ENCODE data around the gene CHEK1. TPM values are rescaled to one million over a fixed set of nuclear protein-coding genes. Genes with fewer than 3 reads are reported as not detected.

CHEK1 gene
- total and polyA plus RNA-seq, 9 of the 15 experiments (the other 6 are each of a cell fraction or from before 2014, with no cell fraction given), result 62.6 to 108 (median 87.5) TPM

DNA sequence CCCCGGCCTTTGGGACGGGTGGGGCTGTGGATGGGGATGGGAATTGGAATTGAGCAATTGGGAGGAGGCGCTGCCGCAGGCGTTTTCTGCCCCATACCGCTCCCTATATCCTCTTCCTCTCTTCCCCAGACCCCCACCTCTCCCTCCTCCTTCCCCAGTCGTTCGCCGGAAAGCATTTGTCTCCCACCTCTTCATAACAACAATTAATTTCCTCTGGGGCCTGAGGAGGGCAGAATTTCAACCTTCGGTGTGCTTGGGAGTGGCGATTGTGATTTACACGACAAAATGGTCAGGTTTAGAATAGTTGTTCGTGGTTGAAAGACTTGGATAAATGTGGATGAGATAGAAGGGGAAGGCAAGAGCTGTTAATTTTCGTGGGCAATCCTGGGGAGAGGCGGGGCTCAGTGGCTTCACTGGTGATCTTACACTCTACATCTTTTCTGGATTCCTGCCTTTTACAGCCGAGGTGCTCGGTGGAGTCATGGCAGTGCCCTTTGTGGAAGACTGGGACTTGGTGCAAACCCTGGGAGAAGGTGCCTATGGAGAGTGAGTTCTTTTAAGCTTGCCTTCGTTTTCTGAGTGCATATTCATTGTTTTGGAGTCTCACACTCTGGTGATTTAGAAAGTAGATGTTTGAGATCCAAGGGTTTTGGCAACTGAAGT lies 1.5 kb downstream of the CHEK1 start (continued):
- TF ChIP-seq, protein P1, sequence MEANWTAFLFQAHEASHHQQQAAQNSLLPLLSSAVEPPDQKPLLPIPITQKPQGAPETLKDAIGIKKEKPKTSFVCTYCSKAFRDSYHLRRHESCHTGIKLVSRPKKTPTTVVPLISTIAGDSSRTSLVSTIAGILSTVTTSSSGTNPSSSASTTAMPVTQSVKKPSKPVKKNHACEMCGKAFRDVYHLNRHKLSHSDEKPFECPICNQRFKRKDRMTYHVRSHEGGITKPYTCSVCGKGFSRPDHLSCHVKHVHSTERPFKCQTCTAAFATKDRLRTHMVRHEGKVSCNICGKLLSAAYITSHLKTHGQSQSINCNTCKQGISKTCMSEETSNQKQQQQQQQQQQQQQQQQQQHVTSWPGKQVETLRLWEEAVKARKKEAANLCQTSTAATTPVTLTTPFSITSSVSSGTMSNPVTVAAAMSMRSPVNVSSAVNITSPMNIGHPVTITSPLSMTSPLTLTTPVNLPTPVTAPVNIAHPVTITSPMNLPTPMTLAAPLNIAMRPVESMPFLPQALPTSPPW (CRISPR knock-in tag; IDR thresholded peaks at IDR 0.05), result peak; percentile 64; the same call in 1 of the 2 replicates
- TF ChIP-seq, protein P2, sequence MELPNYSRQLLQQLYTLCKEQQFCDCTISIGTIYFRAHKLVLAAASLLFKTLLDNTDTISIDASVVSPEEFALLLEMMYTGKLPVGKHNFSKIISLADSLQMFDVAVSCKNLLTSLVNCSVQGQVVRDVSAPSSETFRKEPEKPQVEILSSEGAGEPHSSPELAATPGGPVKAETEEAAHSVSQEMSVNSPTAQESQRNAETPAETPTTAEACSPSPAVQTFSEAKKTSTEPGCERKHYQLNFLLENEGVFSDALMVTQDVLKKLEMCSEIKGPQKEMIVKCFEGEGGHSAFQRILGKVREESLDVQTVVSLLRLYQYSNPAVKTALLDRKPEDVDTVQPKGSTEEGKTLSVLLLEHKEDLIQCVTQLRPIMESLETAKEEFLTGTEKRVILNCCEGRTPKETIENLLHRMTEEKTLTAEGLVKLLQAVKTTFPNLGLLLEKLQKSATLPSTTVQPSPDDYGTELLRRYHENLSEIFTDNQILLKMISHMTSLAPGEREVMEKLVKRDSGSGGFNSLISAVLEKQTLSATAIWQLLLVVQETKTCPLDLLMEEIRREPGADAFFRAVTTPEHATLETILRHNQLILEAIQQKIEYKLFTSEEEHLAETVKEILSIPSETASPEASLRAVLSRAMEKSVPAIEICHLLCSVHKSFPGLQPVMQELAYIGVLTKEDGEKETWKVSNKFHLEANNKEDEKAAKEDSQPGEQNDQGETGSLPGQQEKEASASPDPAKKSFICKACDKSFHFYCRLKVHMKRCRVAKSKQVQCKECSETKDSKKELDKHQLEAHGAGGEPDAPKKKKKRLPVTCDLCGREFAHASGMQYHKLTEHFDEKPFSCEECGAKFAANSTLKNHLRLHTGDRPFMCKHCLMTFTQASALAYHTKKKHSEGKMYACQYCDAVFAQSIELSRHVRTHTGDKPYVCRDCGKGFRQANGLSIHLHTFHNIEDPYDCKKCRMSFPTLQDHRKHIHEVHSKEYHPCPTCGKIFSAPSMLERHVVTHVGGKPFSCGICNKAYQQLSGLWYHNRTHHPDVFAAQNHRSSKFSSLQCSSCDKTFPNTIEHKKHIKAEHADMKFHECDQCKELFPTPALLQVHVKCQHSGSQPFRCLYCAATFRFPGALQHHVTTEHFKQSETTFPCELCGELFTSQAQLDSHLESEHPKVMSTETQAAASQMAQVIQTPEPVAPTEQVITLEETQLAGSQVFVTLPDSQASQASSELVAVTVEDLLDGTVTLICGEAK (IDR thresholded peaks at IDR 0.05), result peak; percentile 34
- TF ChIP-seq, protein P2 (CRISPR knock-in tag; IDR thresholded peaks at IDR 0.05), result no peak
- TF ChIP-seq ZBTB7A (IDR thresholded peaks at IDR 0.05; ENCODE audit: borderline replicate concordance, control insufficient read depth, low read depth, low read length) (0 out of 2 replicates have a peak, but pooled peaks have one; percentile 9), ZNF124 (CRISPR knock-in tag; IDR thresholded peaks at IDR 0.05) (no peak), CEBPG (CRISPR knock-in tag; IDR thresholded peaks at IDR 0.05) (no peak), CEBPG (tag; conservative IDR thresholded peaks at IDR 0.05 in 1 of 2, IDR thresholded peaks at IDR 0.05 in 1 of 2) (peak; percentile 51 to 65; a peak in 3 of 4 replicates)
- TF ChIP-seq, protein P3, sequence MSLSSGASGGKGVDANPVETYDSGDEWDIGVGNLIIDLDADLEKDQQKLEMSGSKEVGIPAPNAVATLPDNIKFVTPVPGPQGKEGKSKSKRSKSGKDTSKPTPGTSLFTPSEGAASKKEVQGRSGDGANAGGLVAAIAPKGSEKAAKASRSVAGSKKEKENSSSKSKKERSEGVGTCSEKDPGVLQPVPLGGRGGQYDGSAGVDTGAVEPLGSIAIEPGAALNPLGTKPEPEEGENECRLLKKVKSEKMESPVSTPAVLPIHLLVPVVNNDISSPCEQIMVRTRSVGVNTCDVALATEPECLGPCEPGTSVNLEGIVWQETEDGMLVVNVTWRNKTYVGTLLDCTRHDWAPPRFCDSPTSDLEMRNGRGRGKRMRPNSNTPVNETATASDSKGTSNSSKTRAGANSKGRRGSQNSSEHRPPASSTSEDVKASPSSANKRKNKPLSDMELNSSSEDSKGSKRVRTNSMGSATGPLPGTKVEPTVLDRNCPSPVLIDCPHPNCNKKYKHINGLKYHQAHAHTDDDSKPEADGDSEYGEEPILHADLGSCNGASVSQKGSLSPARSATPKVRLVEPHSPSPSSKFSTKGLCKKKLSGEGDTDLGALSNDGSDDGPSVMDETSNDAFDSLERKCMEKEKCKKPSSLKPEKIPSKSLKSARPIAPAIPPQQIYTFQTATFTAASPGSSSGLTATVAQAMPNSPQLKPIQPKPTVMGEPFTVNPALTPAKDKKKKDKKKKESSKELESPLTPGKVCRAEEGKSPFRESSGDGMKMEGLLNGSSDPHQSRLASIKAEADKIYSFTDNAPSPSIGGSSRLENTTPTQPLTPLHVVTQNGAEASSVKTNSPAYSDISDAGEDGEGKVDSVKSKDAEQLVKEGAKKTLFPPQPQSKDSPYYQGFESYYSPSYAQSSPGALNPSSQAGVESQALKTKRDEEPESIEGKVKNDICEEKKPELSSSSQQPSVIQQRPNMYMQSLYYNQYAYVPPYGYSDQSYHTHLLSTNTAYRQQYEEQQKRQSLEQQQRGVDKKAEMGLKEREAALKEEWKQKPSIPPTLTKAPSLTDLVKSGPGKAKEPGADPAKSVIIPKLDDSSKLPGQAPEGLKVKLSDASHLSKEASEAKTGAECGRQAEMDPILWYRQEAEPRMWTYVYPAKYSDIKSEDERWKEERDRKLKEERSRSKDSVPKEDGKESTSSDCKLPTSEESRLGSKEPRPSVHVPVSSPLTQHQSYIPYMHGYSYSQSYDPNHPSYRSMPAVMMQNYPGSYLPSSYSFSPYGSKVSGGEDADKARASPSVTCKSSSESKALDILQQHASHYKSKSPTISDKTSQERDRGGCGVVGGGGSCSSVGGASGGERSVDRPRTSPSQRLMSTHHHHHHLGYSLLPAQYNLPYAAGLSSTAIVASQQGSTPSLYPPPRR (CRISPR knock-in tag; IDR thresholded peaks at IDR 0.05; ENCODE audit: borderline replicate concordance), result 0 out of 2 replicates have a peak, but pooled peaks have one; percentile 7
- TF ChIP-seq, protein P4, sequence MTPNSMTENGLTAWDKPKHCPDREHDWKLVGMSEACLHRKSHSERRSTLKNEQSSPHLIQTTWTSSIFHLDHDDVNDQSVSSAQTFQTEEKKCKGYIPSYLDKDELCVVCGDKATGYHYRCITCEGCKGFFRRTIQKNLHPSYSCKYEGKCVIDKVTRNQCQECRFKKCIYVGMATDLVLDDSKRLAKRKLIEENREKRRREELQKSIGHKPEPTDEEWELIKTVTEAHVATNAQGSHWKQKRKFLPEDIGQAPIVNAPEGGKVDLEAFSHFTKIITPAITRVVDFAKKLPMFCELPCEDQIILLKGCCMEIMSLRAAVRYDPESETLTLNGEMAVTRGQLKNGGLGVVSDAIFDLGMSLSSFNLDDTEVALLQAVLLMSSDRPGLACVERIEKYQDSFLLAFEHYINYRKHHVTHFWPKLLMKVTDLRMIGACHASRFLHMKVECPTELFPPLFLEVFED (CRISPR knock-in tag; conservative IDR thresholded peaks at IDR 0.05), result 0 out of 2 replicates have a peak, but pooled peaks have one; percentile 31
